DMS114 treated with DMSO at 0.1 percent for 48 hours (cell line): ENCODE measurements around the gene CNGA1.
A peak's percentile ranks its signal among the peaks of the same experiment; 100 is the strongest.

Experiments used
- DNase-seq: peaks from one replicate; lab custom pipeline; 2025; ENCODE audit not compliant: unreplicated experiment; lab: John Stamatoyannopoulos, UW

The CNGA1 gene

GRCh38 chr4:48016141-48017107 is at the start of gene CNGA1, which contains the start of gene NIPAL1:
Gene CNGA1 (minus strand): TSS chr4:48016681. CDS start chr4:47952689, 63,992 bp downstream.
Gene NIPAL1 (plus strand): TSS chr4:48016772. CDS start chr4:48016840, 68 bp downstream.
- peak; percentile 30 for DNase-seq

DNA sequence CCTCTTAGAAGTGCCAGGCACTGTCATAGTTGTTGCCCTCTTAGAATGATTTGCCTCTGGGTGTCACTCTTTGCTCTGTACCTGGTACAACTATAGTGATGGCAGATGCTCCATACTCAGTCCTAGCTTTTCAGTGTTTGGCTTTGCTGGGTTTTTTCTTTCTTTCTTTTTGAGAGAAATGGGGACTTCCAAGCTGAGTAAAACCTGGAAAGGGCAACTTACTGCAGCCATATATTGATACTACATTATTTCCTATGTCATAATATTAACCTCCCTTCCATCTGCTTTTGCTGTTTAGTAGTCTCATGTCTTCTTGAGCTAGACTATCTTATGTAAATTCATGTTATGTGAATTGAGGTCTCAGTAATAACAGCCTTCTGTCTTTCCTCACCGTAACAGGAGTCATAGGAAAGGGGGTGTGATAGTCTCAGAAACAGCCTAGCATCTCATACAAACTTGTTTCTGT is 49.1 kb upstream of the CNGA1 start:
- no peak for DNase-seq

- no peak for DNase-seq
Measured at GRCh38 chr4:48064349-48064748, 47.9 kb upstream of the CNGA1 start.

- no peak for DNase-seq
Measured at GRCh38 chr4:48058617-48059530, 42.4 kb upstream of the CNGA1 start.

DNA sequence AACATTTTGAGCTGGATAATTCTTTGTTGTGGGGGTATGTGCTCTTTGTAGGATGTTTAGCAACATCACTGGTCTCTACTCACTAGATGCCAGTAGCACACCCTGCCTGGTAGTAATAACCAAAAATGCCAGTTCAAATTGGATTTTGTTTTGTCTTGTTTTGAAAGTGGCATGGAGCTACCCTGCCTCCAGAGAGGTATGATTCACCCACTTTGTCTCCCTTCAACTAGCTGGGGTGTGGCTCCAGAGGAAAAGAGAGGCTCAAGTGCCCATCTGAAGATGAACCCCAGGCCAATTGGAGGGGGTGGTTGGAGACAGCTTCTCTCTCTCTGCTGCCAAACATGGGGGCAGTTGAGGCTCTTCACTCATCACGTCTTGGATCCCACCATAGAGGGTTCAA is 34.6 kb upstream of the CNGA1 start:
- DNase-seq = no peak

DNA sequence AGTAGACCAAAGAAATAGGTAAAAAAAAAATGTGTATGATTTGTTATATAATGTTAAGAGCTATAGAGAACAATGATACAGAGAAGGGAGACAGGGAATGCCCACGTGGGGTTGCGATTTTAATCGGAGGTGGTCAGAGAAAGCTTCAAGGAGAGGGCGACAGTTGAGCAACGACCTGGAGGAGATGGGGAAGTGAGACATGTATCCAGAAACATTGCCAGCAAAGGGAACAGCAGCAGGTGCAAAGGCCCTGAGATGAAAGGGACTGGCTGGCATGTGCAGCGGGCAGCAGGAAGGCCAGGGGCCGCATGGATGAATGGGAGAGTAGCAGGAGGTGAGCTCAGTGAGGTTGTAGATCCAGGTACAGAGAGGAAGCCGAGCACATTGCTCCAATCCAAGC is 33.0 kb upstream of the CNGA1 start:
- no peak for DNase-seq

DNA sequence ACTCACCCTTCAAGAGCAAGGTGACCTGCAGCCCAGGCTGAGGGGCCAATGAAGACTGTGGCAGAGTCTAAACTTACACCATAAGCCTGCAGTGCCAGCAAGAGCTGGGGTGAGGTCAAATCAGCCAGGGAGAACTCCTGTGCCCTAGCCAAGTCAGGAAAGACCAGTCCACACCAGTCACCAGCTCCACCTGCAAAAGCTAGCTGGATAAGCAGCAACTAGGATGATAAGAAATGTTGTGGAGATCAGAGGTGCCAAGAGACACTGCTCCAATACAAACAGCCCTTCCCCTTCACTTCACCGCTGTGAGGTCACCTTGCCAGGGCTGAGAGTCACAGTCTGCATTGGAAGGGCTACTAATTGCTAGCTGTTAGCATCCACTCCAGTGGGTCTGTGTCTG is 31.4 kb upstream of the CNGA1 start:
- DNase-seq = no peak

DNA sequence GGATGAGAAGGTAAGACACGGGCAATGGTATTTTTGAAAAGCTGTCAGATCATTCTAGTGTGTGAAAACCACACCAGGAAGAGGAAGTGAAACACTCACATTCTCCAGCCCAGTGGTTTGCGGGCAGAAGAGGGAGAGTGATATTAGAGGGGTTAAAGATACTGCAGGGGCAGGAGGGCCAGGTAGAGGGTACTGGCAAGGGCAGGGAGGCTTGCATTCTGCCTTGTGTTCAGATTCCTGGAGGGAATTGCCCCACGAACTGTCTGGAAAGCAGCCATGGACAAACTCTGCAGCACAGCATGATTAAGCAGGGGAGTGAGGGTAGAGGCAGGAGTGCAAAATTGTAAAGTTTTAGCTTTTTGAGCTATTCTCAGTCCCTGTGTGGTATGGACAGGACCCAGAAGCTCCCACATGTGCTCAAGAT is 31.0 kb upstream of the CNGA1 start:
- no peak for DNase-seq

GRCh38 chr4:48046059-48046458 is 29.6 kb upstream of the CNGA1 start:
- no peak for DNase-seq

DNA sequence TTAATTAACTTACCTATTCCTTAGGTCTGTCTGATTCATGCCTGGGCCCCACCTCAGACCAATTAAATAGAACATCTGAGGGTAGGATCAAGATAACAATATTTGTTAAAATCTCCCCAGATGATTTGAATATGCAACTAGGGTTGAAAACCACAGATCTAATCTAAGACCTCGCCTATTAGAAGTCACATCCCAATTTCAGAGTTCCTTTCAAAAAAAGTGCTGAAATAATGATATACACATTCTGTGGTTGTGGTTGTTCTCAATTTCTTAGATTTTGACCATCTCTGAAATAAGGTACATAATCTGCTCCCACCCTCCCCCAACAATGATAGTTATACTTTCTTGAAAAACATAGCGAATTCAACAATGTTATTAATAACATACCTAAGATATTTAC is 27.8 kb upstream of the CNGA1 start:
- no peak for DNase-seq

DNA sequence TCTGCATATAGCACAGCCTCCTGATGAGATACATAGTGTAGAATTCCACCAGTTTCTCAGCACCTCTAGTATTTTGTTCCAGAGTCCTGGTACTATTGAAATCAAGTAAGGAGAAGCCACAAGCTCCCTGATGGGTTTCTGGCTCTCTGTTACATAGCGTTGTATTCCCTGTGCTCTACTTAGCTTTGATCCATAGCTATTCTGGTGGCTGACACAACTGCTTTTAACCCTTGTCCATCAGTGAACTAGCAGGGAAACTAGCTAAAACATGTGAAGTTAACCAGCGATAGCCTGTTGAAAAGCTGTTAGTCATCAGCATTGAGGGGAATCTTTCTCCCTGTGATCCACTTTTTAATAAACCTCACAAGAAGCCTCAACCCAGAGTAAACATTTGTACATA is 27.0 kb upstream of the CNGA1 start:
- DNase-seq = no peak

GRCh38 chr4:48042979-48043461 is 26.5 kb upstream of the CNGA1 start:
- no peak for DNase-seq

- no peak for DNase-seq
Measured at GRCh38 chr4:48041535-48042137, 25.2 kb upstream of the CNGA1 start.

DNA sequence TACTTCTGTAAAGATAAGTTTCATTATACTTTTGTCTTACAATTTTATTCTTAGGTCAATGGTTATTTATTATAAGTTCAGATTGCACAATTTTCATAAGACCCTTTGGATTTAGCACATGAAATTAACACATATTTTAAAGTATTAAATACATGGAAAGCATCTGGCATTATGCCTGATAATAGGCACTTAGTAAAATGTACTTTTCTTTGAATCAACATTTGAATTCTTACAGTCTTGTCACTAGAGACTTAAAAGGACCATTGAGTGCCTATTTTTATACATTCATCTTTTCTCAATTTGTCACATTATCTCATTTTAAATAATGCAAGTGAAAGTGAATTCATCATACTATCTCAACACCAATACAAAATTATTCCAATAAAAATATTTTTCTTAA is 23.1 kb upstream of the CNGA1 start:
- no peak for DNase-seq

- DNase-seq = no peak
Measured at GRCh38 chr4:48038666-48039065, 22.2 kb upstream of the CNGA1 start.

DNA sequence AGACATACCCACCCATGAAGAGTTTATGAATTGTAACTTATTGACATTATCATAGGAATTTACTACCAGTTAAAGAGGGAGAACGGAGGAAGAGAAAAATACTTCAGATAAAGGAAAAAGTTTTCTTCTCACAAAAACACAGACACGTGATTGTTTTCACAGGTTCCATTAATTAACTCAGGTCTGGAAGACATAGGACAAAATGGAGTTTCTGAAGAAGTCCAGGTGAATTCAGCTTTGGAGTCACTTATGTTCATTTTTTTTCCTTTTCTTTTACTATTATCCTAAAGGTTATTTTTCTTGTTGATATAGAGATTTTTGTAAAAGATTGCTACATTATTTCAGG is 20.6 kb upstream of the CNGA1 start:
- no peak for DNase-seq

- no peak for DNase-seq
Measured at GRCh38 chr4:48035952-48036351, 19.5 kb upstream of the CNGA1 start.

DNA sequence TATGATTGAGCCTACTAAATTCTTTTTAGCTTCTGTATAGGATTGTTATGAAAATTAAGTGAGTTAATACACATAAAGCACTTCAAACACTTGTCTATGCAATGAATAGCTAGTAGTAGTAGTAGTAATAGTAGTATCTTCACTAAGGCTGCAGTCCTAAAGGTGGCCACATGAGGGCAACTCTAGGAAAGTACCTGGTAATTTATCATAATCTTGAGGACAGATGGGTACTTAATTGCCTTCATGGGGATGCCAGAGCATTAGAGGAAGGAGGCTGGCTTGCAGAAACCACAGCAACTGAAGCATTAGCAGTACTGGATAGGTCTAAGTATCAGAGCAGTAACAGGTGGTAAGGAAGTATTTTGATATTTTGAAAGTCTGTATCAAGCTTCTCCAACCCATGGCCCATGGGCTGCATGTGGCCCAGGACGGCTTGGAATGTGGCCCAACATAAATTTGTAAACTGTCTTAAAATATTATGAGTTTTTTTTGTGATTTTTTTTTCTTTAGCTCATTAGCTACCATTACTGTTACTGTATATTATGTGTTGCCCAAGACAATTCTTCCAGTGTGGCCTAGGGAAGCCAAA is 17.4 kb upstream of the CNGA1 start:
- no peak for DNase-seq

- no peak for DNase-seq
Measured at GRCh38 chr4:48033412-48033811, 16.9 kb upstream of the CNGA1 start.

DNA sequence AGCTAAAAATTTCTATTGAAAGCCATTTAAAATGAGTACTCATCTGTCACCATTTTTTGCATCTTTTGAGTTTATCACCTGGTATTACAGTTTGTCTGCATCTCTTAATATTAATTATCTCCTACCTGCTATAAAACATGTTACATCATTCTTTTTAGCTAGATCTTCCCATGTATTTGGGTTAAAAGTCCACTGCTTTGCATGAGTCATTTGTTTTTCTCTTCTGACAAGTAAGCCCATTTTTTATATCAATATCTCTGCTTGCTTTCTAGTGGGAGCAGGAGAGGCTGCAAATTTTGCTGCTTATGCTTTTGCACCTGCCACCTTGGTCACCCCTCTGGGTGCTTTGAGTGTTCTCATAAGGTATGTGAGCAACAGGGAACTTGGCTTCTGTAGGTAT is 16.2 kb upstream of the CNGA1 start:
- no peak for DNase-seq
